ENCODE results near the gene DRGX.

Gene DRGX

GRCh38 chr10:49325131-49325915 lies 70.6 kb downstream of the DRGX start:
- no peak overlapping the region for H3K27ac Mint-ChIP-seq
- no peaks in the 10 kb centered on the region for H3K4me1 Mint-ChIP-seq (ENCODE audit: low read depth)
- peaks cover 2% of the 10 kb centered on the region for H3K27me3 Mint-ChIP-seq (ENCODE audit: low read depth)
- DNase-seq (ENCODE audit: low spot score), result no peak
- no peaks in the 10 kb centered on the region for H3K9me3 Mint-ChIP-seq
- H3K4me3 Mint-ChIP-seq, result no peak overlapping the region
- H3K36me3 Mint-ChIP-seq (ENCODE audit: low read depth), result no peaks in the 10 kb centered on the region

DNA sequence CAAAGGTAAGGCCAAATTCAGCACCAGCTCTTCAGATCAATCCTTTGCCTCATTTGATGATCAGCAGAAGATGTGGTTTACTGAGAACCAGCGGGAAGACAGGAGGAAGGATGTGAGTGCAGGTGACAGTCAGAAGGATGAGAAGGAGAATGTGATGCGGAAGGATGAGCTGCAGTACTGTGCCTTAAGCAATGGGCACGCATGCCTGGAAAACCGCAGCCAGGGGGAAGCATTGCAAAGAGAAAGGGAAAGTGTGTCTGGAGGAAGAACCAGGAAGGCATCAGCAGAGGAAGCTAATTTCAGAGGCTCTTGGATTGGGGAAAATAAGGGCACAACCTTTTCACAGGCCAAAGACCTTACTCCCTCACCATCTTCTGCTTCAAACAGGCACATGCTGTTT lies 71.2 kb downstream of the DRGX start:
- H3K27ac Mint-ChIP-seq, result no peak overlapping the region
- no peak for DNase-seq (ENCODE audit: low spot score)
- H3K27me3 Mint-ChIP-seq (ENCODE audit: low read depth), result peaks cover 2% of the 10 kb centered on the region
- no peaks in the 10 kb centered on the region for H3K4me1 Mint-ChIP-seq (ENCODE audit: low read depth)
- H3K36me3 Mint-ChIP-seq (ENCODE audit: low read depth), result no peaks in the 10 kb centered on the region
- H3K4me3 Mint-ChIP-seq, result no peak overlapping the region
- no peaks in the 10 kb centered on the region for H3K9me3 Mint-ChIP-seq

DNA sequence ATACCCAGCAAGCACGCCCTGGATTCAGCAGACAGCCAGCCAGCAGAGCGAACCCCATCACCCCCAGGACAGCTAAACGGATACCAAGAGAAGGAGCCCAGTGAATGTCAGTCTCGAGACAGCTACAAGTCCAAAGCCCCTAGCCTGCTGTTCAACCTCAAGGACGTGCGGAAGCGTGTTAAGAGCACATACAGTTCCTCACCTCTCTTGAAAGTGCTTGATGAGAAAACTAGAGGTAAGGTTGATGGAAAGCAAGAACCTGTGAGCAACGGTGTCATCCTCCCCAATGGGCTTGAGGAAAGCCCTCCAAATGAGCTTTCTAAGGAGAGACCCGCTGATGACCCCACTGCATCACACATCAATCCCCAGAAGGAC lies 72.0 kb downstream of the DRGX start:
- Mint-ChIP-seq H3K4me3 (no peak overlapping the region), H3K36me3 (ENCODE audit: low read depth) (no peaks in the 10 kb centered on the region), H3K27ac (no peak overlapping the region), H3K4me1 (ENCODE audit: low read depth) (no peaks in the 10 kb centered on the region), H3K9me3 (no peaks in the 10 kb centered on the region), H3K27me3 (ENCODE audit: low read depth) (peaks cover 2% of the 10 kb centered on the region)
- no peak for DNase-seq (ENCODE audit: low spot score)

DNA sequence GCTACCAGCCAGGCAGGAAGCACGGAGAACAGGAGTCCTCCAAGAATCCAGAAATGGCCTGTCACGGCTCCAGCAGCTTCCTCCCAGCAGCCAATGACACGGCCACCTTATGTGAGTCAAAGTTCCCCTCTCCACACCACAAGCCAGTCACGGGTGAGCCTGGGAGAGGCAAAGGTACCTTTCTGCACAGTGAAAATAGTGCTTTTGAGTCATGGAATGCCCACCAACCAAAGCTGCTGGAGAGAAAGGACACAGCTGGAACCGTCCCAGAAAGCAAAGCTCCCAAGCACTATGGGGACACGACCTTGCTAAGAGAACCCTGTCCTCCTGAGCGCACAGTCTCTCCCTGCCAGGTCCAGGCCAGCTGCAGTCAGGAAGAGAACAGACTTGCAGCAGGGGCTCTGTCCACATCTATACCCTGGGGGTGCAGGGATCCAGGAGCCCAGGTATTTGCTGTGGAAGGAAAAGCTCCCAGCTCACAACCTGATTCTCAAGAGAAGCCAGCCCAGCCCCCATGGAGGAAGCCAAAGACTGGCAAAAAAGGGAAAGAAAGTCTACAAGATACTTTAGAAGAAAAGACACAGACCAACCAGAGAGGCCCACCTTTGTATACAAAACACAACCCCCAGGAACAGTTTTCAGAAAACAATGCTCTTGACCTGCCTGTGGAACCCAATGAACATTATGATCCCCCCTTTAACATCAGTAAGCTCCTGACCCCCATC lies 72.6 kb downstream of the DRGX start:
- H3K36me3 Mint-ChIP-seq (ENCODE audit: low read depth), result no peaks in the 10 kb centered on the region
- no peak for DNase-seq (ENCODE audit: low spot score)
- H3K9me3 Mint-ChIP-seq, result no peaks in the 10 kb centered on the region
- no peak overlapping the region for H3K27ac Mint-ChIP-seq
- no peak overlapping the region for H3K4me3 Mint-ChIP-seq
- peaks cover 2% of the 10 kb centered on the region for H3K27me3 Mint-ChIP-seq (ENCODE audit: low read depth)
- H3K4me1 Mint-ChIP-seq (ENCODE audit: low read depth), result no peaks in the 10 kb centered on the region

DNA sequence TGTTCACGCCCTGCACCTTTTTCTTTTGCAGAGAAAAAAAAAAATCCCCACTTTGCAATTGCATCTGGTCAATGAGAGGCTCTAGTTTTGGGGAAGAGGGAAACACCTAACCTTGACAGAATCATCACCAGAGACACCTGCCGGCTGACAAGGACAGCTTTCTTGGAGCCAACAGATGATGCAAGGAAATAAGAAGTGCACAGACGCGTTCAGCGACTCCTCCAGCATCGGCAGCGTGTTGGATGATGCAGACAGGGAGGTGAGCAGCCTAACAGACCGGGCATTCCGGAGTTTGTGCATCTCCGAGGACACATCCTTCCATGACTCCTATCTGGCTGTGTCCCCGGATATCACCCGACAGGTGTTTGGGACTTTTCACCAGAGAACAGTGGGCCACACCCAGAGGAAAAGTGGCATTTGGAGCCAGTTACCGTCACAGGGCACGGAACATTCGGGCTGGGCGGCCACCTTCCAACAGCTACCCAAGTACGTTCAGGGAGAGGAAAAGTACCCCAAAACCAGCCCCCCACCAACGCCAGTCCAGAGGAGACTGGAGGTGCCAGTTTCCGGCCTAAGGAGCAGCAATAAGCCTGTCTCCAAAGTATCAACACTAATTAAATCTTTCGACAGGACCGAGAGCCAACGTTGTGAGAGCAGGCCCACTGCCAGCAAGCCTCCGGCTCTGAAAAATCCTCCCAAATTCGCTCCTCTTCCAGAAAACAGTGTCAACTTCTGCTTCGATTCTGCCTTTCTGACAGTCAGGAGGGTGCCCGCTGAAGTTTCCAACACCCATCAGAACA lies 73.3 kb downstream of the DRGX start:
- DNase-seq (ENCODE audit: low spot score), result no peak
- peaks cover 2% of the 10 kb centered on the region for H3K27me3 Mint-ChIP-seq (ENCODE audit: low read depth)
- H3K36me3 Mint-ChIP-seq (ENCODE audit: low read depth), result no peaks in the 10 kb centered on the region
- no peaks in the 10 kb centered on the region for H3K4me1 Mint-ChIP-seq (ENCODE audit: low read depth)
- no peak overlapping the region for H3K27ac Mint-ChIP-seq
- no peaks in the 10 kb centered on the region for H3K9me3 Mint-ChIP-seq
- H3K4me3 Mint-ChIP-seq, result no peak overlapping the region

- Mint-ChIP-seq H3K36me3 (ENCODE audit: low read depth) (no peaks in the 10 kb centered on the region), H3K9me3 (no peaks in the 10 kb centered on the region), H3K4me3 (no peak overlapping the region), H3K27me3 (ENCODE audit: low read depth) (peaks cover 2% of the 10 kb centered on the region), H3K4me1 (ENCODE audit: low read depth) (no peaks in the 10 kb centered on the region), H3K27ac (no peak overlapping the region)
- DNase-seq (ENCODE audit: low spot score), result no peak
Observed at GRCh38 chr10:49321021-49321420, 74.9 kb downstream of the DRGX start.

DNA sequence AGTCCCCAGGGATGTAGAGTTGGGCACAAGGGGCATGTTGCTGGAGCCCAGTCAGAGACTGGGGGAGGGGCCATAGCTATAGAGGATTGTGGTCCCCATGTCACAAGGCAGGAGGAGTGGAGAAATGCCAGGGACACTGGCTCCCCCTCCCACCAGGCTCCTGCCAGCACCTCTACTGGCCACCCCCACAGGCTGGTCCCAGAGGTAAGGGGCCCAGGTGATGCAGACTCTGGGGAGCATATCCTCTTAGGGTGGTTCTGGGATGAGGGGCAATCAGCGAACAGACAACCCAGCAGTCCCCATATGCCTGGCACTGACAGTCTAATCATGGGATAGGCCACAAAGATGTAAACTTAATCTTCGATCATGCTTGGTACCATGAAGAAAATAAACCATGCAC lies 75.7 kb downstream of the DRGX start:
- Mint-ChIP-seq H3K4me1 (ENCODE audit: low read depth) (no peaks in the 10 kb centered on the region), H3K27me3 (ENCODE audit: low read depth) (peaks cover 2% of the 10 kb centered on the region), H3K27ac (no peak overlapping the region), H3K4me3 (no peak overlapping the region), H3K9me3 (no peaks in the 10 kb centered on the region), H3K36me3 (ENCODE audit: low read depth) (no peaks in the 10 kb centered on the region)
- no peak for DNase-seq (ENCODE audit: low spot score)

GRCh38 chr10:49319206-49319605 lies 76.7 kb downstream of the DRGX start:
- DNase-seq (ENCODE audit: low spot score), result no peak
- H3K4me1 Mint-ChIP-seq (ENCODE audit: low read depth), result no peaks in the 10 kb centered on the region
- H3K36me3 Mint-ChIP-seq (ENCODE audit: low read depth), result no peaks in the 10 kb centered on the region
- H3K9me3 Mint-ChIP-seq, result no peaks in the 10 kb centered on the region
- H3K27ac Mint-ChIP-seq, result no peak overlapping the region
- H3K27me3 Mint-ChIP-seq (ENCODE audit: low read depth), result peaks cover 5% of the 10 kb centered on the region
- H3K4me3 Mint-ChIP-seq, result no peak overlapping the region

DNA sequence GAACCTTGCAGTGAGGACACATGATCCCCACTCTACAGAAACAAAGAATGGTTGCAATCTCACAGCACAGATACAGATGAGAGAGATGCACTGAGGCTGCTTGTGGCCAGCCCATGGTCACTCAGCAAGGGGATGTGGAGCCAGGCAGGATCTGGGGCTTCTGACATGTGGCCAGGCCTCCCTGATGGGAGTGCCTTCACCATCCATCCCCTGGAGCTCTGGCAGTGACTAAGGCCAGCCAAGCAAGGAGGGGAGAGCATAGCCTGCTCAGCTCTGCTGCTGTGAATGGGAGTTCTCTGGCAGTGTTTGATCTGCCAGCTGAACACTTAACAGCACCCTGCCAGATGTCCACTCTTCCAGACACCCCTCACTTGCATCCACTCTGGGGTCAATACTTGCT lies 77.1 kb downstream of the DRGX start:
- H3K4me1 Mint-ChIP-seq (ENCODE audit: low read depth), result no peaks in the 10 kb centered on the region
- DNase-seq (ENCODE audit: low spot score), result no peak
- peaks cover 6% of the 10 kb centered on the region for H3K27me3 Mint-ChIP-seq (ENCODE audit: low read depth)
- H3K27ac Mint-ChIP-seq, result no peak overlapping the region
- H3K36me3 Mint-ChIP-seq (ENCODE audit: low read depth), result no peaks in the 10 kb centered on the region
- H3K4me3 Mint-ChIP-seq, result no peak overlapping the region
- no peaks in the 10 kb centered on the region for H3K9me3 Mint-ChIP-seq

GRCh38 chr10:49318028-49318427 lies 77.9 kb downstream of the DRGX start:
- Mint-ChIP-seq H3K4me1 (ENCODE audit: low read depth) (no peaks in the 10 kb centered on the region), H3K4me3 (no peak overlapping the region), H3K27ac (no peak overlapping the region), H3K27me3 (ENCODE audit: low read depth) (peaks cover 13% of the 10 kb centered on the region), H3K36me3 (ENCODE audit: low read depth) (no peaks in the 10 kb centered on the region), H3K9me3 (no peaks in the 10 kb centered on the region)
- DNase-seq (ENCODE audit: low spot score), result no peak

DNA sequence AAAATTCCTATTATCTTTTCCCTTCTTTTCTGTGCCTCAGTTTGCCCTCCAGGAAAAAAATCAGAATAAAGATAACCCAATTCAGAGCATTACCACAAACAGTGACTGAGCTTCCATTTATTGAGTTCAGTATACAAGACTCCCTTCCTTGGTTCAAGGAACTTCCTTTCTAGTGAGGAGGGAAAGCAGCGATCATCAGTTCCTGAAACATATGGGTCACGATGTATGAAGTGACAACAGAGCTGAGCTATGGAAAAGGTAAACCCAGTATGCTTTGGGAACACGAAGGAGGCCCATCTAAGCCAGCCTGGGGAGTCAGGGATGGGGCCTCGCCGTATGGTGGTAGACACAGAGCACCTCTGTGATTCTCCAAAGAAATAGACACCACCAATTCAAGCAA lies 81.1 kb downstream of the DRGX start:
- no peaks in the 10 kb centered on the region for H3K36me3 Mint-ChIP-seq (ENCODE audit: low read depth)
- H3K4me3 Mint-ChIP-seq, result no peak overlapping the region
- no peak overlapping the region for H3K27ac Mint-ChIP-seq
- peaks cover 14% of the 10 kb centered on the region for H3K27me3 Mint-ChIP-seq (ENCODE audit: low read depth)
- DNase-seq (ENCODE audit: low spot score), result no peak
- no peaks in the 10 kb centered on the region for H3K9me3 Mint-ChIP-seq
- peaks cover 11% of the 10 kb centered on the region for H3K4me1 Mint-ChIP-seq (ENCODE audit: low read depth)
